HL-60 (cell line): Measurements from ENCODE around the gene GEMIN4.
"Not testable (repeated sequence)": the region's sequence is repeated elsewhere in the genome, so short reads cannot be mapped to it uniquely, and the experiment has no call there.

Experiments used
- DNase-seq, 2 experiments: peaks; one replicate each; pipeline ENCODE4 v3.0.0-alpha.2; 2010 to 2020; ENCODE audit warnings: low read depth in 1 of 2, low spot score in 1 of 2
- H3K27ac ChIP-seq: fragments of 250-450 bp; sonication (Bioruptor Pico); replicated peaks from 2 replicates; pipeline ENCODE4 v1.5.1; 2020; ENCODE audit warnings: mild to moderate bottlenecking, moderate library complexity
- H3K27me3 ChIP-seq: fragments of 250-450 bp; sonication (Bioruptor Pico); 2 replicates; pipeline ENCODE4 v1.5.1; 2021; ENCODE audit warnings: mild to moderate bottlenecking, moderate library complexity; ENCODE audit not compliant: insufficient read depth, poor library complexity, severe bottlenecking
- H3K4me3 ChIP-seq: replicated peaks from 2 replicates; pipeline ENCODE4 v1.5.1; 2011; ENCODE audit warnings: mild to moderate bottlenecking, control low read depth, low read length; ENCODE audit not compliant: insufficient read depth
- CTCF ChIP-seq: IDR thresholded peaks from one replicate; pipeline ENCODE4 v1.5.1; 2011; ENCODE audit warnings: low read length, control low read depth, inconsistent platforms; ENCODE audit not compliant: insufficient read depth
- GABPA ChIP-seq: IDR thresholded peaks from 2 replicates; pipeline ENCODE4 v1.6.1; 2012; ENCODE audit warnings: low read depth
- POLR2AphosphoS5 ChIP-seq: IDR thresholded peaks from 2 replicates; pipeline ENCODE4 v1.6.1; 2012; ENCODE audit warnings: low read depth
- SPI1 ChIP-seq: IDR thresholded peaks from 2 replicates; pipeline ENCODE4 v1.6.1; 2012; ENCODE audit warnings: low read depth, mild to moderate bottlenecking, borderline replicate concordance
- TF ChIP-seq, protein P1 (sequence below): IDR thresholded peaks from 2 replicates; pipeline ENCODE4 v1.6.1; 2012; ENCODE audit warnings: low read depth; ENCODE audit not compliant: insufficient replicate concordance

Gene GEMIN4

DNA sequence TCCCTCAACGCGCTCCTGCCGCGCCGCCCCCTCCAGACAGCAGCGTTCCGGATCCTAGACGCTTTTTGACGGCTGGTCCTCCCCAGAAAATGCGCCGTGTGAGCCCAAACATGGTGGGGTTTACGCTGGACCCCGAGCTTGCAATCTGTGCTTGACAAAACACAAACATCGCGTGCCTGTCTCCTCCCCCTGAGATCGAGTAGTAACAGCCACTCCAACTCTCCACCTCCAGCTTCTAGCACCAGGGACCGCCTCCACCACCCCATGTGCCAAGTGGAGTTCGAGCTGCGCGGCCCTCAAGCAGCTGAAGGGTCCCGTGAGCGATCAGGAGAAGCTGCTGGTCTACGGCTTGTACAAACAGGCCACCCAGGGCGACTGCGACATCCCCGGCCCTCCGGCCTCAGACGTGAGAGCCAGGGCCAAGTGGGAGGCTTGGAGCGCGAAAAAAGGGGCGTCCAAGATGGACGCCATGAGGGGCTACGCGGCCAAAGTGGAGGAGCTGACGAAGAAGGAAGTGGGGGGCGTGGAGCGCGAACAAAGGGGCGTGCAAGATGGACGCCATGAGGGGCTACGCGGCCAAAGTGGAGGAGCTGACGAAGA is 656 bp upstream of the GEMIN4 start:
- DNase-seq: no peak
- TF ChIP-seq GABPA: no peak
- TF ChIP-seq POLR2AphosphoS5: no peak
- TF ChIP-seq, protein P1, sequence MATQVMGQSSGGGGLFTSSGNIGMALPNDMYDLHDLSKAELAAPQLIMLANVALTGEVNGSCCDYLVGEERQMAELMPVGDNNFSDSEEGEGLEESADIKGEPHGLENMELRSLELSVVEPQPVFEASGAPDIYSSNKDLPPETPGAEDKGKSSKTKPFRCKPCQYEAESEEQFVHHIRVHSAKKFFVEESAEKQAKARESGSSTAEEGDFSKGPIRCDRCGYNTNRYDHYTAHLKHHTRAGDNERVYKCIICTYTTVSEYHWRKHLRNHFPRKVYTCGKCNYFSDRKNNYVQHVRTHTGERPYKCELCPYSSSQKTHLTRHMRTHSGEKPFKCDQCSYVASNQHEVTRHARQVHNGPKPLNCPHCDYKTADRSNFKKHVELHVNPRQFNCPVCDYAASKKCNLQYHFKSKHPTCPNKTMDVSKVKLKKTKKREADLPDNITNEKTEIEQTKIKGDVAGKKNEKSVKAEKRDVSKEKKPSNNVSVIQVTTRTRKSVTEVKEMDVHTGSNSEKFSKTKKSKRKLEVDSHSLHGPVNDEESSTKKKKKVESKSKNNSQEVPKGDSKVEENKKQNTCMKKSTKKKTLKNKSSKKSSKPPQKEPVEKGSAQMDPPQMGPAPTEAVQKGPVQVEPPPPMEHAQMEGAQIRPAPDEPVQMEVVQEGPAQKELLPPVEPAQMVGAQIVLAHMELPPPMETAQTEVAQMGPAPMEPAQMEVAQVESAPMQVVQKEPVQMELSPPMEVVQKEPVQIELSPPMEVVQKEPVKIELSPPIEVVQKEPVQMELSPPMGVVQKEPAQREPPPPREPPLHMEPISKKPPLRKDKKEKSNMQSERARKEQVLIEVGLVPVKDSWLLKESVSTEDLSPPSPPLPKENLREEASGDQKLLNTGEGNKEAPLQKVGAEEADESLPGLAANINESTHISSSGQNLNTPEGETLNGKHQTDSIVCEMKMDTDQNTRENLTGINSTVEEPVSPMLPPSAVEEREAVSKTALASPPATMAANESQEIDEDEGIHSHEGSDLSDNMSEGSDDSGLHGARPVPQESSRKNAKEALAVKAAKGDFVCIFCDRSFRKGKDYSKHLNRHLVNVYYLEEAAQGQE: no peak
- no peak for TF ChIP-seq SPI1
- TF ChIP-seq CTCF: no peak
- Histone ChIP-seq H3K27me3 (no peaks in the 10 kb centered on the region), H3K4me3 (peak overlapping the region; percentile 57), H3K27ac (peak overlapping the region; percentile 84)

- TF ChIP-seq POLR2AphosphoS5 (peak; percentile 2; the same call in 1 of the 2 replicates), SPI1 (no peak), GABPA (no peak), CTCF (no peak)
- TF ChIP-seq, protein P1: no peak
- DNase-seq: peak in 1 of 2 experiments; percentile 63
- peak overlapping the region; percentile 84 for H3K27ac ChIP-seq
Observed at GRCh38 chr17:751269-752001, 629 bp downstream of the GEMIN4 start.

DNA sequence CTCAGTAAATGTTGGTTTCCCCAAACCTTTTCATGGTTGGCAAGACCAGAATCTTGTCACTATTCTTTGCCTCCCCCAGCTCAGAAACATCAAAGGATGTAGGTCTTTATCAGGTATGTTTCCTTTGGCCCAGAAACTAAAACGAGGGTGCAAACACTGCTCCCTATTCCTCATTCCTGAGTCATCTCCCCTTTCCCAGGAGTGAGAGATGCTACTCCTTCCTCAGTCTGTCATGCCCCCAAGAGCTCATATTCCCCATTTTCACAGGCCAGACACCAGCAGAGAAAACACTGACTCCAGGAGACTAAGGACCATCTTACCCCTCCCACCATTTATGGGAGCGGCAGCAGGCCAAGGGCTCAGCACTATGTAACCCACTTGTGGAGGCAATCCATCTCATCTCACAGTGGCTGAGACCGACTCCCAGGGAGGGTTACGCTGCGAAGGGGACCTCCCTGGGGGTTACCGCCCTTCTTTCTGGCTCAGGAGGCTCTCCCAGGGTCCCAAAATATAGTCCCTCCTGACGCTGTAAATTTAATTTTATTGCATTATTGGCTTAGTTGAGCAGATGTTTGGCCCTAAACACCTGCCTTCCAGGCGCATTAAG is 1.5 kb downstream of the GEMIN4 start:
- no peak for TF ChIP-seq SPI1
- H3K4me3 ChIP-seq: peak overlapping the region; percentile 57
- H3K27me3 ChIP-seq: no peaks in the 10 kb centered on the region
- no peak for DNase-seq
- no peak overlapping the region; the same call in 1 of the 2 replicates for H3K27ac ChIP-seq

More at GRCh38 chr17:751269-752001, 629 bp downstream of the GEMIN4 start:
- peak overlapping the region; percentile 57 for H3K4me3 ChIP-seq
- H3K27me3 ChIP-seq: no peaks in the 10 kb centered on the region

DNA sequence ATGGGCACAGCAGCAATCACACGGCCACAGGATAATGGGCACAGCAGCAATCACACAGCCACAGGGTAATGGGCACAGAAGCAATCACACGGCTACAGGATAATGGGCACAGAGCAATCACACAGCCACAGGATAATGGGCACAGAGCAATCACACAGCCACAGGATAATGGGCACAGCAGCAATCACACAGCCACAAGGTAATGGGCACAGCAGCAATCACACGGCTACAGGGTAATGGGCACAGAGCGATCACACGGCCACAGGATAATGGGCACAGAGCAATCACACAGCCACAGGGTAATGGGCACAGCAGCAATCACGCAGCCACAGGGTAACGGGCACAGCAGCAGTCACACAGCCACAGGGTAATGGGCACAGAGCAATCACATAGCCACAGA is 2.7 kb downstream of the GEMIN4 start:
- not testable (repeated sequence) for DNase-seq, H3K27me3 ChIP-seq, H3K4me3 ChIP-seq, H3K27ac ChIP-seq

DNA sequence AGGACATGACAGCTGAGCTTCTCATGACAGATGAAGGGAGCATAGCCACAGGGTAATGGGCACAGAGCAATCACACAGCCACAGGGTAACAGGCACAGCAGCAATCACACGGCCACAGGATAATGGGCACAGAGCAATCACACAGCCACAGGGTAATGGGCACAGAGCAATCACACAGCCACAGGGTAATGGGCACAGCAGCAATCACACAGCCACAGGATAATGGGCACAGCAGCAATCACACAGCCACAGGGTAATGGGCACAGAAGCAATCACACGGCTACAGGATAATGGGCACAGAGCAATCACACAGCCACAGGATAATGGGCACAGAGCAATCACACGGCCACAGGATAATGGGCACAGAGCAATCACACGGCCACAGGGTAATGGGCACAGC is 3.5 kb downstream of the GEMIN4 start:
- not testable (repeated sequence) for DNase-seq, H3K27me3 ChIP-seq, H3K27ac ChIP-seq, H3K4me3 ChIP-seq
